ENCODE results near the gene HIP1R.

DNA sequence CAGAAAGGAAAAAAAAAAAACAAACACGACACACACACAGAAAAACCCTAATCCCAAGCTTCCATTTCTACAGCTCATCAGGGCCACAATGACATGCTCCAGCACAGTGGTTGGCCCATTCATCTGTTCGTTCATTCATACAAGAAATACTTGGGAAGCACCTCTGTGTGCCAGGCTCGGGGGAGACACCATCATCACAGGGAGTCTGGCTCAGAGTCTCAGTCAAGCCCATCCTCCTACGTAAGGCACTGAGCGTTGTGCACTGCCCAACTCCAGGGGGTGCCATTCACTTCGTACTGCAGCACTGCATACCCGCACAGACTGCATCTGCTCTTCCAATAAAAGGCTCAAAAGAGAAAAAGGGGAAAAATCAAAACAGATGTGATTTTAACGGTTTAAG, 45.4 kb downstream of the HIP1R start:
- TF ChIP-seq, protein P1, sequence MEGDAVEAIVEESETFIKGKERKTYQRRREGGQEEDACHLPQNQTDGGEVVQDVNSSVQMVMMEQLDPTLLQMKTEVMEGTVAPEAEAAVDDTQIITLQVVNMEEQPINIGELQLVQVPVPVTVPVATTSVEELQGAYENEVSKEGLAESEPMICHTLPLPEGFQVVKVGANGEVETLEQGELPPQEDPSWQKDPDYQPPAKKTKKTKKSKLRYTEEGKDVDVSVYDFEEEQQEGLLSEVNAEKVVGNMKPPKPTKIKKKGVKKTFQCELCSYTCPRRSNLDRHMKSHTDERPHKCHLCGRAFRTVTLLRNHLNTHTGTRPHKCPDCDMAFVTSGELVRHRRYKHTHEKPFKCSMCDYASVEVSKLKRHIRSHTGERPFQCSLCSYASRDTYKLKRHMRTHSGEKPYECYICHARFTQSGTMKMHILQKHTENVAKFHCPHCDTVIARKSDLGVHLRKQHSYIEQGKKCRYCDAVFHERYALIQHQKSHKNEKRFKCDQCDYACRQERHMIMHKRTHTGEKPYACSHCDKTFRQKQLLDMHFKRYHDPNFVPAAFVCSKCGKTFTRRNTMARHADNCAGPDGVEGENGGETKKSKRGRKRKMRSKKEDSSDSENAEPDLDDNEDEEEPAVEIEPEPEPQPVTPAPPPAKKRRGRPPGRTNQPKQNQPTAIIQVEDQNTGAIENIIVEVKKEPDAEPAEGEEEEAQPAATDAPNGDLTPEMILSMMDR (IDR thresholded peaks at IDR 0.05) = peak in 2 of 3 experiments; percentile 19 to 31
- no peak for TF ChIP-seq POLR2A (IDR thresholded peaks at IDR 0.05)
